Left ventricle myocardium superior (tissue), 1 donor: ENCODE measurements around the gene AGR3. TPM values are rescaled to one million over a fixed set of nuclear protein-coding genes. Genes with fewer than 3 reads are reported as not detected.

Experiments
- ATAC-seq: fragments of 200-7000 bp; cut with Tn5 transposase; one replicate; pipeline ENCODE4 v1.9.1; 2020; ENCODE audit warnings: mild to moderate bottlenecking, moderate library complexity
- DNase-seq: peaks from one replicate; pipeline ENCODE4 v3.0.0-alpha.2; 2020
- intact Hi-C: fragments of 100-400 bp; cut with micrococcal nuclease; formaldehyde crosslinking; loops from one replicate; pipeline ENCODE4 v1.11.0; 2022
- total RNA-seq: library from RNA; stranded (reverse); fragmentation: NEBNext Ultra II Directional; extraction: Animal tissue kit (Norgen Biotek cat#: 25700); gene quantifications from one replicate; pipeline ENCODE4 v1.2.1, GENCODE V29; 2021
- donor health status: DM: no; HTN: yes; CAD: no; lungs with severe emphysema.

AGR3 gene
- total RNA-seq, 1 donor from 2014 or later: not detected

DNA sequence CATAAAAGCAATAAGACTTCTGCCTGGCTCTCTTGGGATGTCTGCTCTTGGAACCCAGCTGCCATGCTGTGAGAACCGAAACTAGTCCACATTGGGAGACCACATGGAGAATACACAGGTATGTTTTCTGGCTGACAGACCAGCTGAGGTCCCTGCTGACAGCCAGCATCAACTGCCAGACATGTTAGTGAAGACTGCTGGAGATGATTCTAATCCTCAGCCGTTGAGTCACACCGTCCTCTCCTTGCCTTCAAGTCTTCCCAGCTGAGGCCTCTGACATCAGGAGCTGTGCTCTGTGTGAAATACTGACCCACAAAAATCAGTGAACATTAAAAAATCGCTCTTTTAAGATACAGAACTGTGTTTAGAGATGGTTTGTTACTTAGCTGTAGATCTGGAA, 40.1 kb downstream of the AGR3 start:
- DNase-seq (no peak), ATAC-seq (no peak)
- intact Hi-C loops: no loop called here

DNA sequence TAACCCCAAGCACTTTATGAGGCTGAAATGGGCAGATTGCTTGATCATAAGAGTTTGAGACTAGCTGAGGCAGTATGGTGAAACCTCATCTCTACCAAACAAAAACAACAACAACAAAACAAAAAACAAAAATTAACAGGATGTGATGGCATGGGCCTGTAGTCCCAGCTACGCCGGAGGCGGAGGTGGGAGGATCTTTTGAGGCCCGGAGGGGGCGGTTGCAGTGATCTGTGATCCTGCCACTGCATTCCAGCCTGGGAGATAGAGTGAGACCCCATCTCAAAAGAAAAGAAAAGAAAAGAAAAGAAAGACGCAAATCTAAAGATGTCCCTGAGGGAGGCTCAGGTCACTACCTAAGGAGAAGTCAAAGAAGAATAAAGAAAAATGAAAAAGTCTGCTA, 41.7 kb downstream of the AGR3 start:
- no peak for ATAC-seq
- intact Hi-C loops: no loop called here
- no peak for DNase-seq

DNA sequence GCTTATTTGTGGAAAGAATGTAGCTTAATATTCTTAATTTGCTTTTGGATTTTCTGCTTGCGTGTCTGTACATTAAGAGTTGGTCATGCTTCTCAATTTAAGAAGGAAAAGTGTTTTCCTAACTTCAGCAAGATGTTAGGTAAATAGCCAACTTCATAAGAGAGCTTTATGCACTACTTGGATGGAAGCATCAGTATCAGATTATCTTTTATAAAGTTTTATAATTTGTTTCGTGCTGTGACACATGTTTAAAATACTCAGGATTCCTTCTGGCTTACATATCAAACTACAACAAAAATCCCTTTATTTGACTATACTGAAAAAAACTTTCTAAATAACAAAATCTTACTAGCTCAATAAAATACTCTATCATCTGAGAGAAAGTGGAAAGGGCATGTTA, 42.1 kb downstream of the AGR3 start:
- ATAC-seq (no peak), DNase-seq (no peak)
- intact Hi-C loops: no loop called here

DNA sequence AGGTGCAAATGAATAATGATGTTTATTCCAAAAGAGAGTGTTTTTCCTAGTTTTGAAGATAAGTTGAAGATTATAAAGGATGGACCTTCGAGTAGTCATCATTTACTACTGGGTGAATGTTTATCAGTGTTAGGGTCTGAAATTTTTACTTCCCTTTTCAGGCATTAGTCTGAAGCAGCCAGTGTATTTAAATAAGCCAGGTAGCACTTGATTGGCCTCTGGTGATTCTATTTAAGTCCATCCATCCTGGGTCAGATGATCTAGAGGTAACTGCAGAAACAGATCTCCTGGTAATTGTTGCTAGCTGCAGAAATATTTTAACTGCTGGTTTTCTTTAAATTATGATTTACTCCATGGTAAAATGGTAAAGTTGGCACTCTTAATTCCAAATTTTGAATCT, 42.9 kb downstream of the AGR3 start:
- intact Hi-C loops: no loop called here
- ATAC-seq: no peak
- DNase-seq: no peak

DNA sequence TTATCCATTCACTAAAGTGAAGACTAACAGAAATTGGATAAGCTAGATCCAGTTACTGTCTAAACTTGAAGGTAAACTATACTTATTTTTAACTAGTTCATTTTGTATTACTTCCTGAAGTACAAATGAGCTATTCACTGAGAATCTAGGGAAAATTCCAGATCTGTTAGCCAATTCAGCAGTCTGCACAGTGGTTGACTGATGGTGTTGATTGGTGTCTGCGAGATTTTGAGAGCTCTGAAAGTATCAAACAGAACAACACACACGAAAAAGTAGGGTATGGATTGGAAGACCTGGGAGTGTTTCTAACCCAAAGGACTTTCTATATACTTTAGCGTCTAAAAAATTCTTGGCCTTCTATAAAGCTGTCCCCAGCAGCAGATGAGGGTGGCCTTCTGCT, 43.4 kb downstream of the AGR3 start:
- no peak for DNase-seq

DNA sequence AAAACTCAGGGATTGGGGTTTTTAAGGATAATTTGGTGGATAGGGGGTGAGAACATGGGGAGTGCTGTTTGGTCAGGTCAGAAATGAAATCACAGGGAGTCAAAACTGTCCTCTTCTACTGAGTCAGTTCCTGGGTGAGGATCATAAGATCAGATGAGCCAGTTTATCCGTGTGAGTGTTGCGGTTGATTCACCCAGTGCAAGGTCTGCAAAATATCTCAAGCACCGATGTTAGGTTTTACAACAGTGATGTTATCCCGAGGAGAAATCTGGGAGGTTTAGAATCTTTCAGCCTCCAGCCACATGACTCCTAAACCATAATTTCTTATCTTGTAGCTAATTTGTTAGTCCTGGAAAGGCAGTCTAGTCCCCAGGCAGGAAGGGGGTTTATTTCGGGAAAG, 45.3 kb downstream of the AGR3 start:
- intact Hi-C loops: no loop called here
- no peak for ATAC-seq
- no peak for DNase-seq

More for the DNA sequence above, 43.4 kb downstream of the AGR3 start:
- ATAC-seq: no peak
- intact Hi-C loops: no loop called here

DNA sequence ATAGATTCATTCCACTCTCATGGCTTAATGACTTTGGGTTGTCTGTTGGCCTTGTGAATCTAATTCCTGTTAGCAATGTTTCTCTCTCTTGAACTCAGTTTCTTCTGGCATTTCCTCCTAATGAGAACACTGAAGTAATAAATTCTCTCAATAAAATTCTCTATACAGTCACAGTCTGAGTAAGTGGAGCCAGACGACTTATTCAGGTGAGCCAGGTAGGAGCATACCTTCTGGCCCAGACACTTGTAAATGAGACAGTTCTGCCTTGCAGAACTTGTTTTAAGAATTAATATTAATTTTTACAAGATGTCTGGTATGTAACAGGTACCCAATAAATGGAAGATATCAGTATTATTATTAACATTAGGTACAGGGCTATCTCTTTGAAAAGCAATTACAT, 48.4 kb downstream of the AGR3 start:
- DNase-seq: no peak
- intact Hi-C loops: no loop called here
- ATAC-seq: no peak

DNA sequence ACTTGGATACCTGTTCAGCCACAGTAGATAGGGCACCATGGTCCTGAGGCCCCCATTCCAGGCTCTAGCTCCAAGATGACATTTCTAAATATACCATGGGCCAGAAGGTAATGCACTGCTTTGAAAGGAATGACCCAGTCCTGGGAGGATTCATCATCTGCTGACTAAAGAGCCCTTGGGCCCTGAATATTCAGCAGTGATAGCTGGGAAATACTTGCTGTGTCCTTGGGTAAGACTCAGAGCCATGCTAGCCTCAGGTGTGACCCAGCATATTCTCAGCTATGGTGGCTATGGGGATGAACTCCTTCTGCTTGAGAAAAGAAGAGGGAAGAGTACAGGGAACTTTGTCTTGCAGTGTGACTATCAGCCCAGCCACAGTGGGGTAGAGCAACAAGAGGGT, 55.7 kb downstream of the AGR3 start:
- ATAC-seq (no peak), DNase-seq (no peak)
- intact Hi-C loops: no loop called here

DNA sequence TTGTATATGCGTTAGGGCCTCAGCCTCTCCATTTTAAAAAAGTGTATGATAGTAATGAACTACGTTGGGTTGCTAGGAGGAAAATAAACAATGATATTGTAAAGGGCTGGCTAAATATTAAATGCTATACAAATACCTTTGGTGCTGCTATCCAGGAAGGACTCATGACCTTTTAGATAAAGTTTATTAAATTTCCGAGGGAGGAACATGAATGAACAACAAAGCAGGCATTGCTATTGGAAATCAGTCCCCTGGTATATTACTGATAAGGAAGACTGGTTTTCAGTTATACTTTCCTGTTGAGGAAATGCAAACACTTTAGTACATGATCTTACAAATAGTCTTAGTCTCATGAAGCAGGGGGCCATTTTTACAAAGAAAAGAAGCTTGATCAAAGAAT, 59.8 kb downstream of the AGR3 start:
- no peak for DNase-seq
- ATAC-seq: no peak
- intact Hi-C loops: no loop called here

DNA sequence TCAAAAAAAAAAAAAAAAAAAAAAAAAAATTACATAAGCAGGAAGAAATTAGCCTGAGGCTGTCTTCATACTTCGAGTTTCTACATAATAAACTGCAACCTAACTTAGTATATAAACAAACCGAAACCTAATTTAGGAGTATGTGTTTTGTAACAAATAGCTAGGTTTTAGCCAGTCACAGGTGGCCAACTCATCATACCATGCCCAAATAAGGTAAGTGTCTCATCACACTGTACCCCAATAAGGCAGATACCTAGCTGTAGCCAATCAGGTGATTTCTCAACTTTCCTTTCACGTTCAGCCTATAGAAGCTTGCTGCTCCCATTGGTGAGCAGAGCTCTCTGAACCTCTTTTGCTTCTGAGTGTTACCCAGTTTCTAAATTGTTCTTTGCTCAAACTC, 63.1 kb downstream of the AGR3 start:
- intact Hi-C loops: no loop called here
- ATAC-seq: no peak

DNA sequence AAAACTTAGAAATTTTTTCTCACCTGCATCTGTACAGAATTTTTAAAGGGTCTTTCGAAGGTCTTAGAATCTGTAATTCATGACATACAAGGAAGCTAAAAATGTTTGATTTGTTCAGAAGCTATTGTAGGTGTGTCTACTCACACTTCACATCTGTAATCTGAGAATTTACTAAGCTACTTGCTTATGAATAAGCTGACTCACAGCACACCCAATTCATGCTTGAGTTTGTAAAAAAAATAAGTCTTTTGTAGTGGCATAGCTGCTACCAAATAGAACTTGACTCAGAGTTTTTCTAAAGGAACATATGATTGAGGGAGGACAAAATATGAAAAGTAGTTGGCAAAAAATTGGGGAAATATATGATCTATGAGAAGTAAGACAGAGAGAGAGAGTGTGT, 64.2 kb downstream of the AGR3 start:
- intact Hi-C loops: no loop called here
- DNase-seq: no peak
- no peak for ATAC-seq

More for the DNA sequence above, 63.1 kb downstream of the AGR3 start:
- no peak for DNase-seq

DNA sequence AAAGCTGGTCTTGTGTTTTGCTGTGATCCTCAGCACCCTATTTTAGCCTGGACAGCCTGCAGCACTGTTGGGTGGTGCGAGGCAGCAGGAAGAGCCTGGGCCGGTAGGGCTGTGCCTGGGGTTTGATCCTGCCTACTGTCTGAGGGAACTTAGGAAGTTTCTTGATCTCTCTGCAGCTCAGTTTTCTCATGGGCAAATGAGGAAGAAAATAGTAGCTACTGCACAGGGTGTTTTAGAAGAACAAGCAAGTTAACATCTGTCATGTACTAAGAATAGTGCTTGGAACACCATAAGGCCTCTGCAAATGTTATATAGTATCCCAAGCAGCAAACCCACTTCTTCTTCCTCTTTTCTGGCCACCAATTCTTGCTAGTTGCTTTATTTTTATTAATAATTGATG, 65.0 kb downstream of the AGR3 start:
- DNase-seq (no peak), ATAC-seq (peak; percentile 70)
- intact Hi-C loops: no loop called here

DNA sequence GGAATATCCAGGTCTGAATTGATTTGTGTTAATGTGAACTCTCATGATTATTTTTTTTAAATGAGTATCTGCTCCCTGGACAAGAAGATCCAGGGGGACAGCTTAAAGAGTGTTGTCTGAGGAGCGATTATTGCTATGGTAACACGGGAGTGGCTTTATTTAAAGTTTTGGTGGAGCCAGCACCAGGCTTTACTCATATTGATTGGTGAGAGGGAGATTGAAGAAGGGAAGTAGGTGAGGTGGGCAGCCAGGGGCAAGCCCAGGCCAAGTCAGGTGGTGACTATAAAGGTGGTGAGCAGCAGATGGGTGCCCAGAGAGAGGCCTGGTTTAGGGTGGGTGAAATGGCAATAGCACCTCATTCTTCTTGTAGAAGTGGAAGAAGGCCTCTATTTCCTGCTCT, 66.8 kb downstream of the AGR3 start:
- no peak for ATAC-seq
- intact Hi-C loops: no loop called here
- DNase-seq: no peak

DNA sequence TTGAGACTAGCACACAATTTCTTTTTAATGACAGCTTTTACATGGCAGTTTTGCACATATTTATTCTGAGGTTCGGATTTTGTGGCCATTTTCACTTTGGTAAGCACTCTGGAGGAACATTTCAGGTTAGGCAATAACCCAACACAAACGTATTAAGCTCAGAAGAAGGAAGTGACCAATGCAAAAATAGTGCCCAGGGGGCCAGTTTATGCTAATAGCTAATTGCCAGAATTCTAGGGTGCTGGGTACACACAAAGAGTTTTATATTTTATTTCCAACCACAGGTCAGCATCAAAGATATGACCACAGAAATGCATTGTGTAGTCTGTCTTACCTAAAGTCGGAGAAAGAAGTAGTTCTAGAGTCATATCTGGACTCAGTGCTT, 68.6 kb downstream of the AGR3 start:
- intact Hi-C loops: no loop called here

DNA sequence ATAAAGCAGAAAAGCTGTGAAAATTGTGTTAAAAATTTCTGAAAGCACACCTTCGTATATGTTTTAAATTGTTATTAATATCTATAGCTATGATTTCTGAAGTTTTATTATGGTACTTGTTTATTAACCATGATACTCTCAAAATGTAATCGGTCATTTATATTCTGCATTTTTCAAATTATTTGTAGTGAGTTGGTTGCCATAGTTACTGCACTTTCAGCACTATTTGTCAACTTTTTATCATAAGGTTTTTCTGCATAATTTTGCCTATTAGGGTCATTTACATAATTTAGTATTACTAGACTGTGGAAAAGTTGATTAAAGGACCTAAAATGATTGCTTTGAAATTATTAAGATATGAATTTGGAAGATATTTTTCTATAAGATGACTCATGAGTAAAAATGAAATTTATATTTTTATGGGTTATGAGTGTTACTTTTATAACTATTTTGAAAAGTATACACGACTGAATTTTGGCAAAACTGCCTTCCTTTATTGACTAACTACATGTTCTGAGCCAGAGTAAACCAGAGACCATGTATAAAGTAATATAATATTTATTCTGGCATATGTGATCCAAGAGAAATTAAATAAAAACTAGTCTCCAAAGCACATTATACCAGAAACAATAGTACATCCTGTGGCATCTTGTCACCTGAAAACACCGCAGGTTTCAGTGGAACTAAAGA, 69.1 kb downstream of the AGR3 start:
- intact Hi-C loops: no loop called here
- ATAC-seq (no peak), DNase-seq (no peak)

More for the DNA sequence above, 68.6 kb downstream of the AGR3 start:
- no peak for ATAC-seq
- no peak for DNase-seq

DNA sequence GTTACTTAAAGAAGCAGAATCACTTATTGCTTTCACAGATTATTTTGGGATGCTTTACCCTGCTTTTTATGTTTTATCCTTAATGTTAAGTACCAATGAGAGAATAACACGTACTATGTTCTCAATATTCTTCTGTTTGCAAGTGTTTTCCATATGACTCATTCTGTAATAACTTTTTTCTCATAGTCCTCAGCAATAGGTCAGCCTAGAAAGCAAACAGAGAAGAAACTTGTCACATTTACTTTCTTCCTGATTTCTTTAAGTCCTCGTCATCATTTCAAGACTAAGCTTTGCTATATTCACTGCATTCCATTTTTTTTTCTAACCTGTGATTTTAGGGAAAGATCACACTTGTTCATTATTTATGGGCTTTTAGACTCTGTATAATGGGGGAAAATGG, 70.2 kb downstream of the AGR3 start:
- DNase-seq: no peak
- ATAC-seq: no peak
- intact Hi-C loops: no loop called here

DNA sequence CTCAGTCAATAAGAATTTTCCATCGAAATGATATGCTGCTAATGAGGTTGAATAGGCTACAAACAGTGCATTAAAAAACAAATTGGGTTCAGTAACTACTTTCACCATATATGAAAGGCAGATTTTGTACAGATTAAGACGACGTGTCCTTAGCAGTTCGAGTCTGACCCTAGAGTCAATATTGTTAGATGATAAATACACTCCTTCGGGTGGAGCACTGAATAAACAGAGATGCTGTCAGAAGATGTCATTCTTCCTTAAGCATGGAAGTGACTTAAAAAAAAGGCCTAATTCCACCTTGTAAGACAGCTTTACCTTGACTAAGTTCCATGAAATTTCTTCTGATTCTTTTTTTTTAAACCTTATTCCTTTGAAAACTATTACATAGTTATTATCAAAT, 71.2 kb downstream of the AGR3 start:
- no peak for DNase-seq
- ATAC-seq: no peak
- intact Hi-C loops: no loop called here

DNA sequence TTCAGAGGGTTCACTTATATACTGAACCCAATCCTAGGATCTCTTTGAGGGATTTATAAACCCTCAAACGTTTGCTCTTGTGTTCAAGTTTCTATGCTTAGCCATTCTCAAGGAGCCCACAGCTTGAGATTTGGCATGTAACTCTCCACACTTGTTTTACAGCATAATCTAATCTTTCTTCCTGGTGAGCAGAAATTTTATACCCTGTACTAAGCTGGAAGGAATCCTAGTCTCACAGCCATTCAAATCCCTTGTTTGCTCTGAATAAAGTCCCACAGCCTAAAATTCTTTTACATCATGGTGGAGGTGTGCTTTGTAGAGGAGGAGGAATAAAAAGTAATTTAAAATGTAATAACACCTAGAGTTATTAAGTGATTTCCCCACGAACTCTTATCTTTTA, 71.7 kb downstream of the AGR3 start:
- intact Hi-C loops: no loop called here
- DNase-seq (no peak), ATAC-seq (no peak)
